HCT116 (cell line): ENCODE measurements around the gene HACE1. TPM values are rescaled to one million over a fixed set of nuclear protein-coding genes. Genes with fewer than 3 reads are reported as not detected.

Experiments
- ATAC-seq: fragments of 200-7000 bp; cut with Tn5 transposase; 2 replicates; pipeline ENCODE4 v1.9.1; 2020; ENCODE audit warnings: mild to moderate bottlenecking, moderate library complexity
- BruUV-seq: library from RNA; stranded (reverse); fragments of 400-500 nt; replicated peaks from 2 replicates; lab custom pipeline; 2021; lab: Mats Ljungman, UMichigan
- CTCF ChIA-PET: fragments of 300-600 bp; sonication (Branson Sonifier 250); formaldehyde crosslinking; loops from one replicate; lab custom pipeline; 2021; ENCODE audit warnings: antibody characterized with exemption; lab: Charles Lee
- POLR2A ChIA-PET: fragments of 300-600, 350-600 bp; sonication (Branson Sonifier 250); formaldehyde crosslinking; loops from one replicate; lab custom pipeline; 2021; ENCODE audit warnings: antibody characterized with exemption; lab: Charles Lee
- RAD21 ChIA-PET, 2 experiments: fragments of 300-600 bp; sonication (Branson Sonifier 250); formaldehyde crosslinking; loops; one replicate each; lab custom pipeline; 2023; ENCODE audit warnings: low total read pairs in 2 of 2; ENCODE audit not compliant: uncharacterized antibody in 2 of 2, unreplicated experiment in 2 of 2, low non-redundant PET in 1 of 2; lab: Charles Lee
- DNase-seq: peaks from one replicate; pipeline ENCODE4 v3.0.0-alpha.2; 2010; ENCODE audit warnings: low read depth, low spot score
- H2AFZ ChIP-seq: fragments of 200-600 bp; shearing (Covaris generic), sonication (generic); 2 replicates; pipeline ENCODE4 v1.6.1; 2017; ENCODE audit warnings: low read depth, mixed run types, mixed read lengths, antibody characterized with exemption, low read length; ENCODE audit not compliant: poor library complexity, severe bottlenecking
- H3K27ac ChIP-seq: 2 replicates; pipeline ENCODE4 v1.5.1; 2012; ENCODE audit warnings: low read depth, low read length
- H3K27me3 ChIP-seq: fragments of 200-600 bp; sonication (generic); 2 replicates; pipeline ENCODE4 v1.6.1; 2016; ENCODE audit warnings: mixed run types, low read length, mixed read lengths; ENCODE audit not compliant: insufficient read depth
- H3K36me3 ChIP-seq, 2 experiments: fragments of 200-500 bp in 1 of 2; fragments of 200-600 bp in 1 of 2; sonication (Bioruptor generic) in 1 of 2; sonication (generic) in 1 of 2; 2 replicates each; pipeline versions ENCODE4 v1.5.1 to v1.6.1; 2014 to 2016; ENCODE audit warnings: low read length in 2 of 2, inconsistent platforms in 1 of 2, mixed read lengths in 1 of 2, mixed run types in 1 of 2; ENCODE audit not compliant: insufficient read depth in 2 of 2, control insufficient read depth in 1 of 2
- H3K4me1 ChIP-seq, 2 experiments: fragments of 200-600 bp in 1 of 2; sonication (generic) in 1 of 2; 2 replicates each; pipeline versions ENCODE4 v1.5.1 to v1.6.1; 2012 to 2017; ENCODE audit warnings: low read length in 2 of 2, inconsistent platforms in 1 of 2, mild to moderate bottlenecking in 1 of 2, mixed read lengths in 1 of 2, mixed run types in 1 of 2, moderate library complexity in 1 of 2; ENCODE audit not compliant: insufficient read depth in 2 of 2, control insufficient read depth in 1 of 2
- H3K4me2 ChIP-seq: fragments of 200-600 bp; sonication (generic); 2 replicates; pipeline ENCODE4 v1.6.1; 2017; ENCODE audit warnings: mixed run types, low read length, mixed read lengths
- H3K4me3 ChIP-seq, 2 experiments: fragments of 200-600 bp in 1 of 2; sonication (generic) in 1 of 2; replicated peaks in 1 of 2; 2 replicates each; pipeline ENCODE4 v1.5.1; 2011 to 2016; ENCODE audit warnings: low read length in 2 of 2, control low read depth in 1 of 2, low read depth in 1 of 2, mild to moderate bottlenecking in 1 of 2, mixed read lengths in 1 of 2, mixed run types in 1 of 2
- H3K79me2 ChIP-seq: fragments of 200-600 bp; sonication (generic); 2 replicates; pipeline ENCODE4 v1.6.1; 2017; ENCODE audit warnings: mild to moderate bottlenecking, mixed run types, low read length, moderate library complexity, mixed read lengths; ENCODE audit not compliant: insufficient read depth
- H3K9ac ChIP-seq: fragments of 200-600 bp; sonication (generic); 2 replicates; pipeline ENCODE4 v1.6.1; 2016; ENCODE audit warnings: low read length, mixed read lengths
- H3K9me2 ChIP-seq: fragments of 200-600 bp; sonication (generic), shearing (Covaris generic); 2 replicates; pipeline ENCODE4 v1.6.1; 2017; ENCODE audit warnings: mixed run types, mild to moderate bottlenecking, moderate library complexity; ENCODE audit not compliant: insufficient read depth
- H3K9me3 ChIP-seq, 2 experiments: fragments of 200-500 bp in 1 of 2; fragments of 200-600 bp in 1 of 2; sonication (Bioruptor generic) in 1 of 2; sonication (generic) in 1 of 2; 2 replicates each; pipeline ENCODE4 v1.6.1; 2014 to 2017; ENCODE audit warnings: low read length in 2 of 2, mixed read lengths in 2 of 2, inconsistent platforms in 1 of 2, low read depth in 1 of 2, mild to moderate bottlenecking in 1 of 2, mixed run types in 1 of 2, moderate library complexity in 1 of 2; ENCODE audit not compliant: control insufficient read depth in 1 of 2, insufficient read depth in 1 of 2
- H4K20me1 ChIP-seq: fragments of 200-600 bp; sonication (generic), shearing (Covaris generic); 2 replicates; pipeline ENCODE4 v1.6.1; 2017; ENCODE audit warnings: mixed run types, mild to moderate bottlenecking, moderate library complexity; ENCODE audit not compliant: insufficient read depth
- ATF3 ChIP-seq: IDR thresholded peaks from 2 replicates; pipeline ENCODE4 v1.6.1; 2012
- CBX3 ChIP-seq: IDR thresholded peaks from 2 replicates; pipeline ENCODE4 v1.6.1; 2012; ENCODE audit warnings: low read depth
- CEBPB ChIP-seq: IDR thresholded peaks from 2 replicates; pipeline ENCODE4 v1.6.1; 2012; ENCODE audit warnings: low read depth
- CTCF ChIP-seq, 3 experiments: fragments of 200-600 bp in 1 of 3; sonication (generic) in 1 of 3; IDR thresholded peaks in 2 of 3; conservative IDR thresholded peaks in 1 of 3; 2 replicates each; pipeline ENCODE4 v1.5.1; 2012 to 2017; ENCODE audit warnings: low read depth in 2 of 3, low read length in 2 of 3, antibody characterized with exemption in 1 of 3, borderline replicate concordance in 1 of 3, control low read depth in 1 of 3, mild to moderate bottlenecking in 1 of 3, mixed read lengths in 1 of 3, mixed run types in 1 of 3, moderate library complexity in 1 of 3; ENCODE audit not compliant: insufficient read depth in 1 of 3
- EGR1 ChIP-seq: IDR thresholded peaks from 2 replicates; pipeline ENCODE4 v1.6.1; 2012; ENCODE audit warnings: low read depth
- ELF1 ChIP-seq: IDR thresholded peaks from 2 replicates; pipeline ENCODE4 v1.6.1; 2012; ENCODE audit warnings: low read depth, borderline replicate concordance
- FOSL1 ChIP-seq: IDR thresholded peaks from 2 replicates; pipeline ENCODE4 v1.6.1; 2012; ENCODE audit warnings: low read depth
- JUND ChIP-seq: IDR thresholded peaks from 2 replicates; pipeline ENCODE4 v1.6.1; 2012
- POLR2AphosphoS5 ChIP-seq: IDR thresholded peaks from 2 replicates; pipeline ENCODE4 v1.6.1; 2011; ENCODE audit warnings: mild to moderate bottlenecking, low read depth, low read length, moderate library complexity
- RAD21 ChIP-seq: IDR thresholded peaks from 2 replicates; pipeline ENCODE4 v1.6.1; 2012; ENCODE audit warnings: low read depth, mild to moderate bottlenecking
- SRF ChIP-seq: IDR thresholded peaks from 2 replicates; pipeline ENCODE4 v1.6.1; 2012; ENCODE audit warnings: low read depth
- TCF7L2 ChIP-seq: IDR thresholded peaks from 2 replicates; pipeline ENCODE4 v1.7.0; 2011; ENCODE audit warnings: borderline replicate concordance, inconsistent platforms; ENCODE audit not compliant: insufficient read depth, insufficient read length; ENCODE audit errors: extremely low read depth
- YY1 ChIP-seq: IDR thresholded peaks from 2 replicates; pipeline ENCODE4 v1.6.1; 2011; ENCODE audit warnings: low read length, low read depth, moderate library complexity, mild to moderate bottlenecking; ENCODE audit not compliant: insufficient replicate concordance; ENCODE audit errors: extremely low read depth
- ZBTB33 ChIP-seq: IDR thresholded peaks from 2 replicates; pipeline ENCODE4 v1.6.1; 2011; ENCODE audit warnings: mild to moderate bottlenecking, low read length, moderate library complexity; ENCODE audit not compliant: insufficient replicate concordance; ENCODE audit errors: extremely low read depth
- ZFX ChIP-seq: fragments of 450-650 bp; IDR thresholded peaks from 2 replicates; pipeline ENCODE4 v1.6.1; 2017
- intact Hi-C: fragments of 100-400 bp; cut with micrococcal nuclease; formaldehyde crosslinking; loops from 2 replicates; pipeline ENCODE4 v1.10.0; 2022
- total RNA-seq: library from RNA; stranded (reverse); gene quantifications from one replicate; pipeline ENCODE4 v1.2.1, GENCODE V29; 2021; ENCODE audit not compliant: unreplicated experiment

HACE1 gene
- total RNA-seq, 1 experiment from 2014 or later, result 10.9 TPM

GRCh38 chr6:104736545-104736944 is 123.2 kb downstream of the HACE1 start:
- ChIA-PET RAD21 (no interaction called here), POLR2A (no interaction called here), CTCF (no interaction called here)
- Histone ChIP-seq H3K9me2 (no peaks in the 10 kb centered on the region), H3K4me2 (no peak overlapping the region), H3K9ac (no peak overlapping the region), H3K9me3 (no peaks in the 10 kb centered on the region), H3K4me3 (no peak overlapping the region), H4K20me1 (no peaks in the 10 kb centered on the region), H3K79me2 (no peaks in the 10 kb centered on the region), H3K36me3 (no peaks in the 10 kb centered on the region), H3K27ac (no peak overlapping the region), H3K4me1 (no peaks in the 10 kb centered on the region), H2AFZ (no peak overlapping the region), H3K27me3 (no peaks in the 10 kb centered on the region)
- TF ChIP-seq SRF (no peak), ZBTB33 (no peak), FOSL1 (no peak), ELF1 (no peak)
- BruUV-seq, result no TSS peak
- intact Hi-C loops, result no loop called here
- DNase-seq (no peak), ATAC-seq (no peak)

- POLR2A ChIA-PET, result no interaction called here
- no peak overlapping the region for H3K9ac ChIP-seq
- no TSS peak for BruUV-seq
- intact Hi-C loops, result no loop called here
- no peak overlapping the region for H2AFZ ChIP-seq
- H3K4me2 ChIP-seq, result no peak overlapping the region
- H3K27me3 ChIP-seq, result no peaks in the 10 kb centered on the region
- H3K9me2 ChIP-seq, result no peaks in the 10 kb centered on the region
- no peak overlapping the region for H3K27ac ChIP-seq
- H4K20me1 ChIP-seq, result no peaks in the 10 kb centered on the region
- no peaks in the 10 kb centered on the region for H3K4me1 ChIP-seq
- no peaks in the 10 kb centered on the region for H3K9me3 ChIP-seq
- H3K4me3 ChIP-seq, result no peak overlapping the region
- H3K36me3 ChIP-seq, result no peaks in the 10 kb centered on the region
- no peak for DNase-seq
- ATAC-seq, result no peak
- CTCF ChIA-PET, result no interaction called here
- no peaks in the 10 kb centered on the region for H3K79me2 ChIP-seq
- RAD21 ChIA-PET, result no interaction called here
- TF ChIP-seq POLR2AphosphoS5, result no peak
- TF ChIP-seq TCF7L2, result no peak
- TF ChIP-seq CTCF (IDR thresholded peaks at IDR 0.05 in 2 of 3, conservative IDR thresholded peaks at IDR 0.05 in 1 of 3; ENCODE audit: borderline replicate concordance in 1 of 3, insufficient read depth in 1 of 3, low read depth in 2 of 3, low read length in 2 of 3), result no peak
- no peak for TF ChIP-seq CBX3
- TF ChIP-seq CEBPB, result no peak
- TF ChIP-seq EGR1, result no peak
- no peak for TF ChIP-seq JUND
- TF ChIP-seq ZFX, result no peak
- no peak for TF ChIP-seq ATF3
- TF ChIP-seq RAD21, result no peak
- no peak for TF ChIP-seq YY1
These were observed 129.3 kb downstream of the HACE1 start for GRCh38 chr6:104730450-104730849.
